GM19452 (cell line): ENCODE measurements around the gene ADGRV1.

Experiments used
- ATAC-seq: cut with Tn5 transposase; IDR thresholded peaks from one replicate; pipeline ENCODE4 v1.9.1; 2021; ENCODE audit not compliant: unreplicated experiment

The ADGRV1 gene

DNA sequence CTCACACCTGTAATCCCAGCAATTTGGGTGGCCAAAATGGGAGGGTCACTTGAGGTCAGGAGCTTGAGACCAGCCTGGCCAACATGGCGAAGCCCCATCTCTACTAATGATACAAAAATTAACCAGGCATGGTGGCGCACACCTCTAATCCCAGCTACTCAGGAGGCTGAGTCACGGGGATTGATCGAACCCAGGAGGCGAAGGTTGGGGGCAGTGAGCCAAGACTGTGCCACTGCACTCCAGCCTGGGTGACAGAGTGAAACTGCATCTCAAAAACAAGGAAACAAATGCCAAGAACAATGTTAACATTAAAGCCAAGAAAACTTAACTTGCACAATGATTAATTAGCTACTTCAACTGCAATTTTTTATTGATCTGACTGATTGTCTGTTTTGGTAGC is 621.9 kb downstream of the ADGRV1 start:
- no peak for ATAC-seq

DNA sequence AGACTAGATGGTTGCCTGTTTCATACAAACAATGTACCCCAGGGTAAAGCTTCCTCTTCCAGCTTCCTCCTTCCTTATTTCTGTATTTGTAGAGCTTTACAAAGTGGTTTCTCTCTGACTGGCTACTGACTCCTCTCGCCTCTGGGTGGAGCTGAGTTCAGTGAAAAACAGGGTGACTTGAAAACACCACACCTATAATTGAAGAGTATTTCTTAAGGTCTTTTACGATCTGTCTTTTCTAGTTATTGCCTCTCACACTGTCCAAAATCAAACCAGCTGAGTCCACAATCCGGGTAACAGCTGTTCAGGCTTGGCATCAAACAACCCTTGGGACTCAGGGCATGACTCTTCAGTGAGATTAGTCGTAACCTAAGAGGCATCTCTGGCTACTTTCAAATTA is 624.2 kb downstream of the ADGRV1 start:
- ATAC-seq, result no peak

DNA sequence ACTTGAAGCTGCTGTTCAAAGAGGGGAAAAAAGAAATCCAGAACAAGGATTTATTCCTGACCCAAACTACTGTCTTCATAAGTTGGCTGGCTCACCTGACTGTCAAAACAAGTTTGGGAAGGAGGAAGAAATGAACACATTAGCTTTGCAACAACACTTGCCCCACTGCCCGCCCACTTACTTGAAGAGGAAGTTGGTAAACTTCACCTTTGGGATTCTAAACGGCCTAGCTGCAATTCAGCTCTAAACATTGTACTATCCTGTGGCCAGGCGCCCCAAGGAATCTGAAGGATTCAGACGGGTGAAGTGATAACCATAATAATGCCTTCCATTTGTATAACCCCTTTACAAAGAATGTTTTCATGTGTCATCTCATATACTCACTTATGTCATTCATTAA is 625.1 kb downstream of the ADGRV1 start:
- ATAC-seq, result no peak

DNA sequence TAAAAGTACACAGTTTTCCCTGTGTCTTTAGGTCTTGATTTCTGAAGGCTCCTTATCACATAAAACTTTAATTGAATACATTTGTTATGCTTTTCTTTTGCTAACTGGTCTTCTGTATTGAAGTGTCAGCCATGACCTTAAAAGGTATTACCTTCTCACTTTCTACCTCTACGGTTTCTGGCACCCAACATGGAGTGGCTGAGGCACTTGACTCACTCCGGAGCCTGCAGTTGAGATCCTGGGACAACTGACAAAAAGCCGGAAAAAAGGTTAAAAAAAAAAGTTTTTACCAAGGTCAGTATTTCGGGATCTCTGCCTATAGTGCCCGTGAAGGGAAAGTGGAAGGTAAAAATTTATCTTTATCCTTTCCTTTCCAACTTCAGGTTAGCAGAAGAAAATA is 627.5 kb downstream of the ADGRV1 start:
- no peak for ATAC-seq

DNA sequence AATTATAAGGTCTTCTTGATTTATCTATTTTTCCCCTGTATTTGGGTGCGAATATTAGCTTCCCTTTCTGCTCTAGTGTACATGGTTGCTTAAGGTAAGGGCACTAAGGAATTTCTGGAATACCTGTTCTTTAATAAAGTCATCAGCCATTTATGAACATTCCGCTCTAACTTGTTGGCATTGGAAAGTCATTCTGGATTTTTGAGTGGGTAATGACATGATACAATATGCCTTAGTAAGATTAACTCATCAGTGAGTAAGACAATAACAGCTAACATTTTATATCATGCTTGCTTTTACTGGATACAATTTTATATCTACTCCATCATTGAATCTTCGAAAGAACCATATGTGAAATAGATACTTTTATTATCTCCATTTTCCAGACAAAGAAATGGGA is 628.4 kb downstream of the ADGRV1 start:
- ATAC-seq, result no peak

DNA sequence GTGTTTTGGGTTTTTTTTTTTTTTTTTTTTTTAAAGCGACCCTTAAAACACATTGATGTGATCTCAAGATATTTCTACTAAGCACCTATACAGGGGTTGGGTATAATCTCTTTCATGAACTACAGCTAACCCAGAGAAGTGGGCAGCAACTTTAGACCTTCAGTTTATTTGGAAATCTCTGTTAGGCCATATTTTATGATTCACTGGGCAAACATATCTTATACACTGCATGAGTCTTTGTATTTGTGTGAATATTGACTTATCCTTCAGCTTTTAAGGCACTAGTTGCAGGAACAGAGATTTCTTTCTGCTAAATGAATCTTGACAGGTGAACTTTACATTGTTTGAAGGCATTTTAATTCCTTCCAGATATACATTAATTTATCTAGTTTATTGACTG is 630.2 kb downstream of the ADGRV1 start:
- ATAC-seq, result no peak

DNA sequence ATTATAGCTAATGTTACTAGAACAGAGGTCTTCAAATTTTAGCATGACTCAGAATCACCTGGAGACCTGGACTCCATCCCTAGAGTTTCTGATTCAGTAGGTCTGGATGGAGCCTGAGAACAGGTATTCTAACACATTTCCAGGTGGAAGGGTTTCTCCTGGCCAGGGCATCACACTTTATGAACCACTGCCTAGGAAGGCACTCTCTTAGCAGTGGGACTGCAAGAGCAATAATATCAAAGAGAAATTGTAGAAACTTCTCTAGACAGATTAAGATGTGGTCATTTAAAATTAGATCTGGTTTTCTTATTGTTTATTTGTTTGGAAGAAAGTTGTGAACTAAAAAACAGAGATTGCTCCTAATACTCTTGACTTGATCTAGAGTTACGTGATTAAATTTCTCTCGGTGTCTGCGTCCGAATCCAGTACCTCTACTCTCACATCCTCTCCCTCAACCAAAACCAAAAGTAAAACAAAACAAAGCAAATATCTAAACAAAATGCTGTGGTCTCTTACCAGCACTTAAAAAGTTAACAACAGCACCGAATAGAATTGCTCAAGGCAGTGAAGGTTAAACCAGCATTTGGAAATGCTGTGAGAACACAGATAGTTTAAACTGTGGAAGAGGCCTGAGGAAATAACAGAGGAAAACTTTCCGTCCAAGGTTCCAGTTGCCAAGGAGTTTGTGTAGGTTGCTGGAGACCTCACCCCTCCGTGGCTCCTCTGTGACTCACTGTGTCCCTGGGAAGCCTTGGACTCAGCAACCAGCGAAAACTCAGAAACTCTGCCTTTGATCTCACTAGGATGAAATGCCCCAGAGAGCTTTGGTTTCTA is 631.1 kb downstream of the ADGRV1 start:
- ATAC-seq, result no peak

DNA sequence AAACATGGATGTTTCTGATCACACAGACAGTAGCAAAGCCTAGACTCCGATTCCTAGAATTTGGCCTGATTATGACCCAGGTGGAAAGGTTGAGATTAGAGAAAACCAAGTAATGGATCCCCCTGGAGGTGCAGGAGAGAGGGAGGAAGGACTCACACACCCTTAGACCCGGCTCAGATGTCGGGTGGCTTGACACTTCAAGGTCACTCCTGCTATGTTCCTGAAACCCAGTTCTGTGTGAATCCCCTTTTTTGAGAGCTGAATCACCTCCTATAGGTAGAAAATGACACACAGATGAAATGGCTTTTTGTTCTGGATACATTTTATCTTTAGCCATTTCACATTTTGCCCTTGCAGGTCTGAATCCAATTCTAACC is 631.7 kb downstream of the ADGRV1 start:
- ATAC-seq, result no peak

DNA sequence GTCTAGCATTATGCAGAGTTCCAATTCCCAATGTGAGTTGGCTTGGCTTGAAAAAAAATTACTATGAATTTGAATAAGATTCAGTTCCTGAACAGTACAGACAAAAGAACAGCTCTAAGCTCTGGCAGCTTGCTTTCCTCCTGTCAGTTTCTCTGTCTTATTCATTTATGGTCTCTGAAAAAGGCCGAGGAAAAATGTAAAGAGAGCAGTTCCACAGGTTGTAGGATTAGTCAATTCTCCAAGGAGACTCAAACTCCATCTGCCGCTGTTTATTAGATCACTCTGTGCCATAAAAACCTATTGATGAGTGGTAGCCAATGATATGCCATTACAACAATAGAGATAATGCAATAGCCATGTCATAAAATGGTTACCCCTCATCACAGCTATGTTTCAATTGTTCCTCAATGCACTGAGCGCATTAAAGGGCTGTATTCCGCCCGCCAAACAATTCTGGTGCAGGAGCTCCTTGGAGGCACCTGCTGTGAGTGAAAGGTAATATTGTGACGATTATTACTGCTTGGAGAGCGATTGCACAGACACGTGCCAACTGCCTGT is 636.3 kb downstream of the ADGRV1 start:
- ATAC-seq, result no peak

DNA sequence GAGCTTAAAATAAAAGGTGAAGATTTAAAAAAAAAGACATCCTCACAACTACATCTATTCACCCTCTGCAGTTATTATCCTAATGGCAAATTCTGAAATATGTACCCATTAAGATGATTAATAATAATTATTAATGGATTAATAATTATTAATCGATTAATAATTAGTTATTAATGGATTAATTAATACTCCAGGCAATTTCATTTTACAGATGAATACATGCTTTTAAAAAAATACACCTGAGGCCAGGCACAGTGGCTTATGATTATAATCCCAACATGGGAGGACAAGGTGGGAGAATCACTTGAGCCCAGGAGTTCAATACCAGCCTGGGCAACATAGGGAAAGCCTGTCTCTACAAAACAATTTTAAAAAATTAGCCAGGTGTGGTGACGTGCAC is 642.1 kb downstream of the ADGRV1 start:
- ATAC-seq, result no peak

DNA sequence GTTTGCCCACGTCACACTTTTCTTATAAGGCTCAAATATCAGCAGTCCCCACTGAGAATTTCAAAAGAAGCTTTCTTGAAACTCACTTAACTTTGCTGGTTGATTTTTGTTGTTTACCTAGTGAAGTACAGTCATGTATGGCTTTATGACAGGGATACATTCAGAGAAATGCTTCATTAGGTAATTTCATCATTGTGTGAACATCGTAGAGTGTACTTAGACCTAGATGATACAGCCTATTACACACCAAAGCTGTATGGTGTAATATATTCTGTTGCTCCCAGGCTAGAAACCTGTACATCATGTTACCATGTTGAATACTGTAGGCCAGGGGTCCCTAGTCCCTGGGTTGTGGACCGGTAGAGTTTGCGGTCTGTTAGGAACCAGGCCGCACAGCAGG is 647.5 kb downstream of the ADGRV1 start:
- no peak for ATAC-seq

DNA sequence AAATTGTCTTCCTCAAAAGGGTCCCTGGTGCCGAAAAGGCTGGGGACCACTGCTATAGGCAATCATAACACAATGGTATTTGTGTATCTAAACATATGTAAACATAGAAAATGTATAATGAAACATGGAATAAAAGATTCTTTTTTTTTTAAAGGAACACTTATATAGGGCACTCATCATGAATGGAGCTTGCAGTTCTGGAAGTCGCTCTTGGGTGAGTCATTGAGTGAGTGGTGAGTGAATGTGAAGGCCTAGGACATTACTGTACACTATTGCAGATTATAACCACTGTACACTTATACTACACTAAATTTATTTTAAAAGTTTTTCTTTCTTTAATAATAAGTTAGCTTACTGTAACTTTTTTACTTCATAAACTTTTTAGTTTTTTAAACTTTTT is 648.1 kb downstream of the ADGRV1 start:
- no peak for ATAC-seq

DNA sequence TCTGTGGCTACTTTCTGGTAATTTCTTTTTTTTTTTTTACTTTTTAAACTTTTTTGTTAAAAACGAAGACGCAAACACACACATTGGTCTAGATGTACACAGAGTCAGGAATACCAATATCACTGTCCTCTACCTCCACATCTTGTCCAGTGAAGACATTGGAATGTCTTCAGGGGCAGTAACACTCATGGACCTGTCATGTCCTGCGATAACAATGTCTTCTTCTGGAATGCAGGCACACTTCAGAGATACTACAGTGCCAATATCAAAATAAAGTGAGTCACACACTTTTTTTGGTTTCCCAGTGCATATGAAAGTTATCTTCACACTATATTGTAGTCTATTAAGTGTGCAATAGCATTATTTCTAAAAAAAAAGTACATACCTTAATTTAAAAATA is 648.7 kb downstream of the ADGRV1 start:
- ATAC-seq, result no peak

DNA sequence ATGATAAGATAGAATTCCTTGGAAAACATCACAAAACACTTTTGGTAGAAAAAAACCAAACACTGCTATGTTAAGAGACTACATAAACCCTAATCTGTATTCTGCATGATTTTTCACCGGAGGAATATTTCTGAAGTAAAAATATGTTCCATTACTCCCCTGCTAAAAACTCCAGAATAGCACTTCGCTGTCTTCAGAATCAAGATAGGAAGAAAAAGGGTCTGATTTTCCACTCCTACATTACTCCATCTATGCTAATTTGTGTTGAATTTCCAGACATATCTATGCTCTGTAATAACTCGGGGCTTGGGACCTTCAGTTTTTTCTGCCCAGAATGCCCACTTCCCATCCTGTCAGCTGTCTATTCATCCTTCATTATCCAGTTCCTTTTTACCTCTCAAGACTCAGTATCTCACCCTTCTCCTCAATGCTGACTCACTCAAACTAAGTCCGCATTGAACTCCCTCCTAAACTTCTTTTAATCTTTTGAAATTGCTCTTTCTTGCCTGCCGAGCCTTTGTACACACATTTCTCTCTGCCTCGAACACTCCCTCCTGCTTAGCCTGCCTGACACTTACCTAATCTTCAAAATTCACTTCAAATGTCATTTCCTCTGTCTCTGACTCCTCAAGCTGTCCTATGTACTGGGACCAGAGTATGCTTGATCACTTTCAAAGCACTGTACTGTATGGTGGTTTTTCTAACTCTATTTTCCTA is 653.6 kb downstream of the ADGRV1 start:
- ATAC-seq, result no peak

DNA sequence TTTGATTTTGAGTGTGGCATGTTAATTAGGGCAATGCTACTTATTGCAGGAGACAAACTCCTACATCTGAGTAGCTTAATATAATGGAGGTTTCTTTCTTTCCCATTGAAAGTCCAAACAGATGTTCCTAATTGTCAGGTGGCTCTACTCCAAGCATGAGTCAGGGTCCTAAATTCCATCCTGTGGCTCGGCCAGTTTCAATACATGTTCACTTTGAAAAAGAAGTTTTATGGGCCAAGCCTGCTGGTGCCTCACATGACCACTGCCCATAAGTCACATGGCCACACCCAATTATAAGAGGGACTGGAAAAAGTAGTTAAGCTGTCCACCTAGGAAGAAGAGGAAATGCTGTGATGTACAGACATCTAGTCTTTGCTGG is 654.1 kb downstream of the ADGRV1 start:
- ATAC-seq, result no peak
